H1 (cell line): ENCODE results near the gene COA1. TPM values are rescaled to one million over a fixed set of nuclear protein-coding genes. Genes with fewer than 3 reads are reported as not detected.

Experiments
- CTCF ChIA-PET: fragments of 300-600 bp; sonication (Branson Sonifier 250); formaldehyde crosslinking; loops from one replicate; lab custom pipeline; 2021; ENCODE audit not compliant: partially characterized antibody; lab: Charles Lee
- POLR2A ChIA-PET: fragments of 300-600 bp; sonication (Branson Sonifier 250); formaldehyde crosslinking; loops from one replicate; lab custom pipeline; 2021; ENCODE audit warnings: inconsistent platforms; ENCODE audit not compliant: partially characterized antibody; lab: Charles Lee
- DNase-seq, 2 experiments: peaks; one replicate each; pipeline versions ENCODE4 v3.0.0 to v3.0.0-alpha.2; 2010 to 2022; ENCODE audit warnings: low spot score in 2 of 2, low read depth in 1 of 2, mixed read lengths in 1 of 2
- FAIRE-seq: peaks from 2 replicates; lab custom pipeline; 2011; peaks lifted over from hg19 to GRCh38; lab: Jason Lieb, UNC
- H2AFZ ChIP-seq: 2 replicates; pipeline ENCODE4 v1.8.1; 2012; ENCODE audit warnings: low read length, inconsistent platforms
- H2AK5ac ChIP-seq: 2 replicates; pipeline ENCODE4 v1.6.1; 2013; ENCODE audit warnings: low read depth, low read length
- H2BK120ac ChIP-seq: replicated peaks from 2 replicates; pipeline ENCODE3; 2013; ENCODE audit warnings: low read depth, low read length, inconsistent platforms
- H2BK12ac ChIP-seq: 2 replicates; pipeline ENCODE4 v1.6.1; 2013; ENCODE audit warnings: low read depth, low read length
- H2BK15ac ChIP-seq: 2 replicates; pipeline ENCODE4 v1.6.1; 2013; ENCODE audit warnings: low read length
- H2BK20ac ChIP-seq: 2 replicates; pipeline ENCODE4 v1.6.1; 2013; ENCODE audit warnings: low read length
- H2BK5ac ChIP-seq: 2 replicates; pipeline ENCODE4 v1.6.1; 2013; ENCODE audit warnings: low read depth, low read length
- H3K14ac ChIP-seq: 2 replicates; pipeline ENCODE4 v1.6.1; 2013; ENCODE audit warnings: inconsistent platforms; ENCODE audit not compliant: insufficient read length
- H3K18ac ChIP-seq: 2 replicates; pipeline ENCODE4 v1.6.1; 2013; ENCODE audit warnings: low read length; ENCODE audit errors: extremely low read depth
- H3K23ac ChIP-seq: 2 replicates; pipeline ENCODE4 v1.6.1; 2013; ENCODE audit warnings: inconsistent platforms; ENCODE audit not compliant: insufficient read length
- H3K23me2 ChIP-seq: 2 replicates; pipeline ENCODE4 v1.6.1; 2013; ENCODE audit warnings: low read depth, low read length
- H3K27ac ChIP-seq: 2 replicates; pipeline ENCODE4 v1.6.1; 2011; ENCODE audit warnings: low read depth, low read length, inconsistent platforms
- H3K27me3 ChIP-seq, 4 experiments: replicated peaks in 1 of 4; 1 replicate in 1 of 4; 2 replicates in 3 of 4; pipeline versions ENCODE4 v1.6.1 to v1.8.1; 2011 to 2013; ENCODE audit warnings: low read length in 3 of 4, mild to moderate bottlenecking in 3 of 4, inconsistent platforms in 2 of 4, mixed read lengths in 2 of 4, moderate library complexity in 1 of 4; ENCODE audit not compliant: control insufficient read depth in 3 of 4, insufficient read depth in 3 of 4; ENCODE audit errors: extremely low read depth in 1 of 4
- H3K36me3 ChIP-seq, 4 experiments: 2 replicates each; pipeline versions ENCODE4 v1.6.1 to v1.8.1; 2011 to 2013; ENCODE audit warnings: mild to moderate bottlenecking in 4 of 4, low read length in 3 of 4, moderate library complexity in 2 of 4, control low read depth in 1 of 4, inconsistent platforms in 1 of 4; ENCODE audit not compliant: insufficient read depth in 4 of 4, control insufficient read depth in 2 of 4
- H3K4ac ChIP-seq: replicated peaks from 2 replicates; pipeline ENCODE3; 2013; ENCODE audit warnings: low read length, low read depth, mixed read lengths, inconsistent platforms; ENCODE audit not compliant: insufficient read length
- H3K4me1 ChIP-seq, 4 experiments: replicated peaks in 1 of 4; 1 replicate in 1 of 4; 2 replicates in 3 of 4; pipeline versions ENCODE4 v1.6.1 to v1.8.1; 2011 to 2013; ENCODE audit warnings: low read length in 3 of 4, inconsistent platforms in 2 of 4, mixed read lengths in 1 of 4; ENCODE audit not compliant: insufficient read depth in 4 of 4, control insufficient read depth in 3 of 4
- H3K4me2 ChIP-seq, 2 experiments: 2 replicates each; pipeline versions ENCODE4 v1.6.1 to v1.8.1; 2011 to 2013; ENCODE audit warnings: low read depth in 2 of 2, low read length in 2 of 2, control low read depth in 1 of 2, inconsistent platforms in 1 of 2, mild to moderate bottlenecking in 1 of 2; ENCODE audit not compliant: insufficient read depth in 1 of 2
- H3K4me3 ChIP-seq, 4 experiments: fragments of 200-600, 300-600 bp in 1 of 4; sonication (generic), shearing (Covaris generic), sonication (Bioruptor Twin) in 1 of 4; 2 replicates each; pipeline versions ENCODE4 v1.5.1 to v1.8.1; 2011 to 2016; ENCODE audit warnings: low read length in 4 of 4, low read depth in 3 of 4, control low read depth in 2 of 4, inconsistent platforms in 2 of 4, mild to moderate bottlenecking in 2 of 4, mixed read lengths in 1 of 4, moderate library complexity in 1 of 4; ENCODE audit not compliant: insufficient read depth in 2 of 4; ENCODE audit errors: extremely low read depth in 1 of 4
- H3K56ac ChIP-seq: replicated peaks from 2 replicates; pipeline ENCODE3; 2013; ENCODE audit warnings: low read depth, mild to moderate bottlenecking, mixed read lengths, low read length, inconsistent platforms; ENCODE audit not compliant: insufficient read length
- H3K79me1 ChIP-seq: 2 replicates; pipeline ENCODE4 v1.6.1; 2013; ENCODE audit warnings: low read depth, low read length, control low read depth
- H3K79me2 ChIP-seq, 2 experiments: 2 replicates each; pipeline versions ENCODE4 v1.6.1 to v1.8.1; 2012 to 2013; ENCODE audit warnings: low read length in 2 of 2, mild to moderate bottlenecking in 2 of 2, inconsistent platforms in 1 of 2; ENCODE audit not compliant: insufficient read depth in 2 of 2, control insufficient read depth in 1 of 2
- H3K9ac ChIP-seq, 4 experiments: replicated peaks in 1 of 4; 1 replicate in 1 of 4; 2 replicates in 3 of 4; pipeline versions ENCODE4 v1.6.1 to v1.8.1; 2011 to 2013; ENCODE audit warnings: low read depth in 3 of 4, low read length in 3 of 4, control low read depth in 2 of 4, mild to moderate bottlenecking in 2 of 4, moderate library complexity in 2 of 4, inconsistent platforms in 1 of 4; ENCODE audit errors: extremely low read depth in 1 of 4
- H3K9me3 ChIP-seq, 2 experiments: 2 replicates each; pipeline versions ENCODE4 v1.6.1 to v1.8.1; 2012 to 2013; ENCODE audit warnings: mild to moderate bottlenecking in 2 of 2, moderate library complexity in 2 of 2, control low read depth in 1 of 2, inconsistent platforms in 1 of 2, low read depth in 1 of 2, low read length in 1 of 2, mixed read lengths in 1 of 2; ENCODE audit not compliant: insufficient read depth in 2 of 2
- H4K20me1 ChIP-seq, 2 experiments: replicated peaks in 1 of 2; 2 replicates each; pipeline versions ENCODE3 to v1.8.1; 2011 to 2013; ENCODE audit warnings: inconsistent platforms in 2 of 2, low read length in 2 of 2, mild to moderate bottlenecking in 1 of 2; ENCODE audit not compliant: insufficient read depth in 2 of 2, control insufficient read depth in 1 of 2
- H4K5ac ChIP-seq: 2 replicates; pipeline ENCODE4 v1.6.1; 2013; ENCODE audit warnings: low read length, low read depth, mixed read lengths, inconsistent platforms; ENCODE audit not compliant: insufficient read length
- H4K8ac ChIP-seq: 2 replicates; pipeline ENCODE4 v1.8.0; 2013; ENCODE audit warnings: mild to moderate bottlenecking, moderate library complexity, low read length, inconsistent platforms; ENCODE audit not compliant: insufficient read depth; ENCODE audit errors: extremely low read depth
- H4K91ac ChIP-seq: replicated peaks from 2 replicates; pipeline ENCODE3; 2013; ENCODE audit warnings: low read length, mixed read lengths, inconsistent platforms; ENCODE audit not compliant: insufficient read length
- KDM4A ChIP-seq: IDR thresholded peaks from one replicate; pipeline ENCODE4 v1.7.1; 2012; ENCODE audit warnings: low read depth, mild to moderate bottlenecking, moderate library complexity, low read length, inconsistent platforms; ENCODE audit not compliant: severe bottlenecking
- NRF1 ChIP-seq: IDR thresholded peaks from 2 replicates; pipeline ENCODE4 v1.6.1; 2011; ENCODE audit warnings: mild to moderate bottlenecking, low read depth, low read length, improper control_type of control experiment
- RAD21 ChIP-seq, 2 experiments: IDR thresholded peaks in 1 of 2; conservative IDR thresholded peaks in 1 of 2; 2 replicates each; pipeline ENCODE4 v1.6.1; 2011; ENCODE audit warnings: low read depth in 2 of 2, low read length in 2 of 2, improper control_type of control experiment in 1 of 2, inconsistent platforms in 1 of 2, mild to moderate bottlenecking in 1 of 2, moderate library complexity in 1 of 2
- RNF2 ChIP-seq: fragments of 200-900, 300-1000 bp; sonication (generic); IDR thresholded peaks from 2 replicates; pipeline ENCODE4 v1.7.1; 2016; ENCODE audit warnings: borderline replicate concordance, low read depth, mild to moderate bottlenecking, antibody characterized with exemption, low read length; ENCODE audit not compliant: poor library complexity, severe bottlenecking; ENCODE audit errors: missing control alignments
- SUZ12 ChIP-seq: fragments of 200-600 bp; sonication (generic); IDR thresholded peaks from 2 replicates; pipeline ENCODE4 v1.6.1; 2012; ENCODE audit warnings: mild to moderate bottlenecking, inconsistent platforms, low read length, moderate library complexity, mixed read lengths
- WGBS, 2 experiments: shearing (Covaris generic) in 1 of 2; methylation state at CpG; one replicate each; pipeline versions ENCODE4 v1.1.6 to v1.1.7; 2013 to 2015; ENCODE audit warnings: low lambda C conversion rate in 2 of 2, mixed read lengths in 2 of 2, inconsistent platforms in 1 of 2, low coverage in 1 of 2, missing lambda C conversion rate in 1 of 2; ENCODE audit not compliant: insufficient replicate concordance in 2 of 2, insufficient coverage in 1 of 2, insufficient read length in 1 of 2; ENCODE audit errors: extremely low coverage in 1 of 2, missing lambda C conversion rate in 1 of 2; 5-methylcytosine and 5-hydroxymethylcytosine counted together
- polyA plus RNA-seq, 7 experiments: library from polyadenylated mRNA; depleted of rRNA in 3 of 7; stranded (reverse) in 5 of 7; unstranded in 2 of 7; fragments of >200 nt in 5 of 7; fragments of 200-250 nt in 2 of 7; gene quantifications; 1 replicate in 5 of 7; 2 replicates in 1 of 7; 4 replicates in 1 of 7; pipeline versions ENCODE4 v1.2.1 to v1.2.3, GENCODE V29; 2011 to 2013; ENCODE audit warnings: missing spikeins in 2 of 7, mixed read lengths in 2 of 7
- total RNA-seq: library from RNA; stranded (reverse); fragmentation: NEBNext Ultra II Directional; extraction: Animal tissue kit (Norgen Biotek cat#: 25700); gene quantifications from 2 replicates; pipeline ENCODE4 v1.2.1, GENCODE V29; 2021

Gene COA1
- total and polyA plus RNA-seq, 2 of the 8 experiments (the other 6 are each of a cell fraction or from before 2014, with no cell fraction given), result 98.6 to 143 TPM

GRCh38 chr7:43655584-43655983, 73.7 kb downstream of the COA1 start:
- H3K79me2 ChIP-seq, result peaks cover 0 to 79% of the 10 kb centered on the region in 2 experiments; a peak in 3 of 4 replicates

More at GRCh38 chr7:43655584-43655983, 73.7 kb downstream of the COA1 start:
- no peak overlapping the region for H3K4me3 ChIP-seq
- no peak overlapping the region for H4K91ac ChIP-seq
- H3K27ac ChIP-seq, result no peak overlapping the region
- H2BK20ac ChIP-seq, result no peak overlapping the region
- peaks cover 8% of the 10 kb centered on the region for H3K79me1 ChIP-seq
- no peak overlapping the region for H2BK5ac ChIP-seq
- CTCF ChIA-PET, result interaction anchor here (0.6 to 0.7 kb wide), 2 partner anchors 145 to 183 kb away, joined by 3 to 4 read pairs; no protein-coding TSS in a partner anchor
- POLR2A ChIA-PET, result interaction anchor here (0.8 to 1.2 kb wide), 2 partner anchors 13 to 30 kb away, joined by 4 read pairs; no protein-coding TSS in a partner anchor
- no peak overlapping the region for H3K9ac ChIP-seq
- H4K8ac ChIP-seq, result no peak overlapping the region
- no peak for TF ChIP-seq RNF2
- no peak for TF ChIP-seq NRF1
- TF ChIP-seq KDM4A, result no peak
- no peak; a peak in 1 of 4 replicates for TF ChIP-seq RAD21 (IDR thresholded peaks at IDR 0.05 in 1 of 2, conservative IDR thresholded peaks at IDR 0.05 in 1 of 2; ENCODE audit: low read depth in 2 of 2, low read length in 2 of 2)
- TF ChIP-seq SUZ12, result no peak
- H3K23me2 ChIP-seq, result no peaks in the 10 kb centered on the region
- no peak overlapping the region for H3K4me2 ChIP-seq
- peaks cover 0 to 3% of the 10 kb centered on the region in 2 experiments for H4K20me1 ChIP-seq
- H4K5ac ChIP-seq, result no peak overlapping the region
- DNase-seq (no peak), FAIRE-seq (no peak)
- peaks cover 0 to 11% (median 0%) of the 10 kb centered on the region in 4 experiments; a peak in 1 of 8 replicates for H3K36me3 ChIP-seq
- no peak overlapping the region for H2AFZ ChIP-seq
- no peak overlapping the region for H3K56ac ChIP-seq
- no peaks in the 10 kb centered on the region for H3K27me3 ChIP-seq
- no peak overlapping the region for H2BK15ac ChIP-seq
- no peak overlapping the region for H2BK120ac ChIP-seq
- no peak overlapping the region for H2BK12ac ChIP-seq
- H3K4me1 ChIP-seq, result peaks cover 3 to 19% (median 10%) of the 10 kb centered on the region in 4 experiments; a peak in 6 of 7 replicates
- H3K23ac ChIP-seq, result no peak overlapping the region
- H3K4ac ChIP-seq, result no peak overlapping the region
- no peak overlapping the region for H3K18ac ChIP-seq
- H3K9me3 ChIP-seq, result no peaks in the 10 kb centered on the region
- no peak overlapping the region for H3K14ac ChIP-seq
- 97% methylated on average over 3 of the region's 3 CpGs; no CpG with 5 or more reads in 1 of the 2 experiments for WGBS, 2 experiments
- H2AK5ac ChIP-seq, result no peak overlapping the region
